ENCODE data around the gene NME5. TPM values are rescaled to one million over a fixed set of nuclear protein-coding genes. Genes with fewer than 3 reads are reported as not detected.

The NME5 gene
- total and polyA plus RNA-seq, 2 of the 13 experiments (the other 11 are each of a cell fraction or from before 2014, with no cell fraction given): 0.18 TPM; not detected in 1

- peaks cover 35 to 76% of the 10 kb centered on the region in 2 experiments for H3K36me3 ChIP-seq (replicated peaks in 1 of 2; ENCODE audit: control insufficient read depth in 1 of 2, insufficient read depth in 2 of 2, low read length in 2 of 2)
- in situ Hi-C loops (cut with HindIII; ENCODE audit: extremely low pct_ligation_motif_present, low pct_unique_long_range_greater_than_20kb) (no loop called here), intact Hi-C loops (cut with micrococcal nuclease; ENCODE audit: unreplicated experiment) (no loop called here)
- H3K4me3 ChIP-seq (replicated peaks in 1 of 3; ENCODE audit: insufficient read depth in 1 of 3, low read depth in 2 of 3, low read length in 3 of 3): no peak overlapping the region
- H3K9ac ChIP-seq (ENCODE audit: insufficient read depth, low read depth, low read length): no peak overlapping the region
- CTCF ChIA-PET (ENCODE audit: low intra/inter-chr PET ratio, low total read pairs): no interaction called here
- H2AFZ ChIP-seq (ENCODE audit: low read length): no peak overlapping the region
- H3K79me2 ChIP-seq (ENCODE audit: insufficient read depth, low read length): no peaks in the 10 kb centered on the region
- no peak overlapping the region for H3K27ac ChIP-seq (ENCODE audit: extremely low read length, insufficient read depth, low read length)
- 94% methylated on average over 5 of the region's 5 CpGs for WGBS (ENCODE audit: low lambda C conversion rate)
- H3K4me1 ChIP-seq (ENCODE audit: insufficient read depth, low read length): no peaks in the 10 kb centered on the region
- POLR2A ChIA-PET: no interaction called here
- H4K20me1 ChIP-seq (ENCODE audit: insufficient read depth, low read length): no peaks in the 10 kb centered on the region; the same call in 1 of the 2 replicates
- no peak overlapping the region for H3K4me2 ChIP-seq (ENCODE audit: low read depth, low read length)
- no peaks in the 10 kb centered on the region; a peak in 1 of 5 replicates for H3K27me3 ChIP-seq (ENCODE audit: control insufficient read depth in 1 of 2, insufficient read depth in 2 of 2, low read length in 2 of 2)
- TF ChIP-seq, protein P1, sequence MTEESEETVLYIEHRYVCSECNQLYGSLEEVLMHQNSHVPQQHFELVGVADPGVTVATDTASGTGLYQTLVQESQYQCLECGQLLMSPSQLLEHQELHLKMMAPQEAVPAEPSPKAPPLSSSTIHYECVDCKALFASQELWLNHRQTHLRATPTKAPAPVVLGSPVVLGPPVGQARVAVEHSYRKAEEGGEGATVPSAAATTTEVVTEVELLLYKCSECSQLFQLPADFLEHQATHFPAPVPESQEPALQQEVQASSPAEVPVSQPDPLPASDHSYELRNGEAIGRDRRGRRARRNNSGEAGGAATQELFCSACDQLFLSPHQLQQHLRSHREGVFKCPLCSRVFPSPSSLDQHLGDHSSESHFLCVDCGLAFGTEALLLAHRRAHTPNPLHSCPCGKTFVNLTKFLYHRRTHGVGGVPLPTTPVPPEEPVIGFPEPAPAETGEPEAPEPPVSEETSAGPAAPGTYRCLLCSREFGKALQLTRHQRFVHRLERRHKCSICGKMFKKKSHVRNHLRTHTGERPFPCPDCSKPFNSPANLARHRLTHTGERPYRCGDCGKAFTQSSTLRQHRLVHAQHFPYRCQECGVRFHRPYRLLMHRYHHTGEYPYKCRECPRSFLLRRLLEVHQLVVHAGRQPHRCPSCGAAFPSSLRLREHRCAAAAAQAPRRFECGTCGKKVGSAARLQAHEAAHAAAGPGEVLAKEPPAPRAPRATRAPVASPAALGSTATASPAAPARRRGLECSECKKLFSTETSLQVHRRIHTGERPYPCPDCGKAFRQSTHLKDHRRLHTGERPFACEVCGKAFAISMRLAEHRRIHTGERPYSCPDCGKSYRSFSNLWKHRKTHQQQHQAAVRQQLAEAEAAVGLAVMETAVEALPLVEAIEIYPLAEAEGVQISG (CRISPR knock-in tag; IDR thresholded peaks at IDR 0.05): no peak
- no peak for TF ChIP-seq POLR2A (IDR thresholded peaks at IDR 0.05; ENCODE audit: insufficient read depth in 1 of 2, low read depth in 2 of 2, low read length in 2 of 2)
- no peak for TF ChIP-seq KDM2A (CRISPR knock-in tag; IDR thresholded peaks at IDR 0.05; ENCODE audit: borderline replicate concordance, low read depth)
- no peak for TF ChIP-seq ZNF770 (CRISPR knock-in tag; IDR thresholded peaks at IDR 0.05)
- TF ChIP-seq FOXC1 (CRISPR knock-in tag; IDR thresholded peaks at IDR 0.05; ENCODE audit: borderline replicate concordance): no peak
- no peak for TF ChIP-seq SYNCRIP (IDR thresholded peaks at IDR 0.05; ENCODE audit: insufficient read depth, low read depth, low read length)
- no peak for TF ChIP-seq ATRX (CRISPR knock-in tag; IDR thresholded peaks at IDR 0.05; ENCODE audit: borderline replicate concordance)
- TF ChIP-seq CEBPB (IDR thresholded peaks at IDR 0.05; ENCODE audit: borderline replicate concordance, low read depth, low read length): no peak
- TF ChIP-seq, protein P2, sequence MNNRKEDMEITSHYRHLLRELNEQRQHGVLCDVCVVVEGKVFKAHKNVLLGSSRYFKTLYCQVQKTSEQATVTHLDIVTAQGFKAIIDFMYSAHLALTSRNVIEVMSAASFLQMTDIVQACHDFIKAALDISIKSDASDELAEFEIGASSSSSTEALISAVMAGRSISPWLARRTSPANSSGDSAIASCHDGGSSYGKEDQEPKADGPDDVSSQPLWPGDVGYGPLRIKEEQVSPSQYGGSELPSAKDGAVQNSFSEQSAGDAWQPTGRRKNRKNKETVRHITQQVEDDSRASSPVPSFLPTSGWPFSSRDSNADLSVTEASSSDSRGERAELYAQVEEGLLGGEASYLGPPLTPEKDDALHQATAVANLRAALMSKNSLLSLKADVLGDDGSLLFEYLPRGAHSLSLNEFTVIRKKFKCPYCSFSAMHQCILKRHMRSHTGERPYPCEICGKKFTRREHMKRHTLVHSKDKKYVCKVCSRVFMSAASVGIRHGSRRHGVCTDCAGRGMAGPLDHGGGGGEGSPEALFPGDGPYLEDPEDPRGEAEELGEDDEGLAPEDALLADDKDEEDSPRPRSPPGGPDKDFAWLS (CRISPR knock-in tag; IDR thresholded peaks at IDR 0.05; ENCODE audit: borderline replicate concordance): no peak
- no peak for TF ChIP-seq PHF8 (CRISPR knock-in tag; IDR thresholded peaks at IDR 0.05)
- no peak for TF ChIP-seq MLX (CRISPR knock-in tag; IDR thresholded peaks at IDR 0.05)
- no TSS peak for BruUV-seq (replicated peaks)
- no peaks in the 10 kb centered on the region for H3K9me3 ChIP-seq (ENCODE audit: low read length)
- DNase-seq (ENCODE audit: low spot score) (no peak), ATAC-seq (no peak), FAIRE-seq (no peak)
Observed at GRCh38 chr5:138159666-138160065, 20.4 kb upstream of the NME5 start.
